ENCODE data around the gene TBC1D14.
"Not testable (repeated sequence)": the region's sequence is repeated elsewhere in the genome, so short reads cannot be mapped to it uniquely, and the experiment has no call there.

Gene TBC1D14

DNA sequence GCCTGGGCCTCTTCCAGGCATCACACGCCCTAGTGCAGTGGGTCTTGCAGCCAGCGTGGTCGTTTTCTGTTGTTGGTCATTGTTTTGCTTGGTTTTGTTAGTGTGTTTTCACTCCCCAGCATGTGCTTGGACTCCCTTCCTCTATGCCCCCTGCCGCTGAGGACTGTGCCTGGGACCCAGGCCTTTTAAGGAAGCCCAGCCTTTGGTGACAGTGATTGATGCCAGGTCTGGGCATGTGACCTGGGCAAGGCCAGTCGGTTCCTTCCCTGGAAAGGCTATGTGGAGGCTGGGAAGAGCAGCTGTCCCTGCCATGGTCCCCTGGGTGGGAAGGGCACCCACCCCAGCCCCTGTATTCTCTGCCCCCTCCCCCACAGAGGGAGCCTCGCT is 167.1 kb downstream of the TBC1D14 start:
- DNase-seq (ENCODE audit: low read depth in 2 of 2, low spot score in 1 of 2): no peak

DNA sequence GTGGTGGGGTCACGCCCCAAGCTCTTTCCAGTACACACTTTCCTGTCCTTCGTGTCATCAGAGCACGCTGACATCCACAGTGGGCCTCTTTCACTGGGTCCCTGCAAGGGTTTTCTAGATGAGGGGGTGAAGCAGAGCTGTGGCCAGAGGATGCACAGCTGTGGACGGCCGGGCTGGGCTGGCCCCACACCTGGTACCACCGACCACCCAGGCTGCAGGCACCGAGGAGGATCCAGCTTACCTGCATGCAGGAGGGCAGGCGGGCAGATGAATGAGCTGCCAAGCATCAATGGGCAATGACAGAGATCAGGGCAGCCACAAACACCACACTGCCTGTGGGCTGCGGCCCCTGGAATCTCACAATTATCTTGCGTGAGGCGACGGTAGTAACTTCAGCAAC is 167.7 kb downstream of the TBC1D14 start:
- DNase-seq (ENCODE audit: low read depth in 2 of 2, low spot score in 1 of 2): no peak

DNA sequence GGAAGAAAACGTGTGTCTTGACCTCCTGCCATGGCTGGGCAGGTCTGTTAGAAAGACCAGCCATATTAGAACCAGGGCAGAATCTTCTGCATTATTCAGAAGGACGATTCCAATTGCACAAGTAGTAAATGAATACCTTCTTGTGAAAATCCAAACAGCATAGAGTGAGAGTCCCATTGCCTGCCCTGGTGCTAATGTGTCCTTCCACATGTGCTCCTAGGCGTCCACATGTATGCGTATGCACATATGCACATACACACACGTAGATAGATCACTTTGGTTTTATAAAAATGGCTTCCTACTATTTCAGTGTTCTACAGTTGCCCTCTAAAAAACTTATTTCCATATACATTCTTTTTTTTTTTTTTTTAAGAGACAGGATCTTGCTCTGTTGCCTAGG is 168.4 kb downstream of the TBC1D14 start:
- no peak for DNase-seq (ENCODE audit: low read depth in 2 of 2, low spot score in 1 of 2)

DNA sequence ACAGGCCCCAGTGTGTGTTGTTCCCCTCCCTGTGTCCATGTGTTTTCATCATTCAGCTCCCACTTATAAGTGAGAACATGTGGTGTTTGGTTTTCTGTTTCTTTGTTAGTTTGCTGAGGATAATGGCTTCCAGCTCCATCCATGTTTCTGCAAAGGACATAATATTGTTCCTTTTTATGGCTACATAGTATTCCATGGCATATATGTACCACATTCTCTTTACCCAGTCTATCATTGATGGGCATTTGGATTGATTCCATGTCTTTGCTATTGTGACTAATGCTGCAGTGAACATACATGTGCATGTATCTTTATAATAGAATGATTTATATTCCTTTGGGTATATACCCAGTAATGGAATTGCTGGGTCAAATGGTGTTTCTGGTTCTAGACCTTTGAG is 169.9 kb downstream of the TBC1D14 start:
- not testable (repeated sequence) for DNase-seq (ENCODE audit: low read depth in 2 of 2, low spot score in 1 of 2)

DNA sequence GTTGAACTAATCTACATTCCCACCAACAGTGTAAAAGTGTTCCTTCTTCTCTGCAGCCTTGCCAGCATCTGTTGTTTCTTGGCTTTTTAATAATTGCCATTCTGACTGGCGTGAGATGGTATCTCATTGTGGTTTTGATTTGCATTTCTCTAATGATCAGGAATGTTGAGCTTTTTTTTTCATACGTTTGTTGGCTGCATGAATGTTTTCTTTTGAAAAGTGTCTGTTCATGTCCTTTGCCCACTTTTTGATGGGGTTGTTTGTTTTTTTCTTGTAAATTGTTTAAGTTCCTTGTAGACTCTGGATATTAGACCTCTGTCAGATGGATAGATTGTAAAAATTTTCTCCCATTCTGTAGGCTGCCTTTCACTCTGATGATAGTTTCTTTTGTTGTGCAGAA is 170.3 kb downstream of the TBC1D14 start:
- DNase-seq (ENCODE audit: low read depth in 2 of 2, low spot score in 1 of 2): not testable (repeated sequence)
